LoVo (cell line): ENCODE results near the gene TBC1D14.

Source experiments
- DNase-seq: peaks from one replicate; pipeline ENCODE4 v3.0.0-alpha.2; 2016; ENCODE audit warnings: low spot score

Gene TBC1D14

DNA sequence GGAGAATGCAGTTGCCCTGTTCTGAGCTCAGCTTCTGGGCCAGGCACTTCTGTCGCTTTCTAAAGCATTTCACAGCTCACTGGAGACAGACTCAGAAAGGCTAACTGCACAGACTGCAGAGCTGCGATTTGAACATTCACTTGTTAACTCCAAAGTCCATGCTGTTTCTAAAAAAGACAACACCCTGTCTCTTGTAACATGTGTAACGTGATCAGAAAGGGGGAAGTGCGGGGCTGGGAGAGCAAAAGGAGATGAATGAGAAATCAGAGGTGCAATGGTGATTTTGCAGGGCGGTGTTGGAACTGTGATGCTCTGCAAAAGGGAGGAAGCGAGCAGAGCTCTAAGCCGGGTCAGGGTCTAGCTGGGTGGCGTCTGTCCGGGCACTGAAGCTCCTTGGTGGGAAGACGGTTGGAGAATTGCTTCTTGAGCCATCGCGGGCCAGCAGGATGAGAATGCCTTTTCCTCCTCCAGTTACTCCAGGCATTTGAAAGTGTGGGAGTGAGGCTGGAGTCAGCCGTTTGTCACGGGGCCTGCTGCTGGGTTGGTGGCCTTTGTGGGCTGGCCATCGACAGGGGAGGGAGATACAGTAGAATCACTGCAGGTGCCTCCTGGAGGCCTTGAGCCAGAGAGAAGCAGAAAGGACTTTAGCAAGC is 20.3 kb downstream of the TBC1D14 start:
- DNase-seq = no peak

DNA sequence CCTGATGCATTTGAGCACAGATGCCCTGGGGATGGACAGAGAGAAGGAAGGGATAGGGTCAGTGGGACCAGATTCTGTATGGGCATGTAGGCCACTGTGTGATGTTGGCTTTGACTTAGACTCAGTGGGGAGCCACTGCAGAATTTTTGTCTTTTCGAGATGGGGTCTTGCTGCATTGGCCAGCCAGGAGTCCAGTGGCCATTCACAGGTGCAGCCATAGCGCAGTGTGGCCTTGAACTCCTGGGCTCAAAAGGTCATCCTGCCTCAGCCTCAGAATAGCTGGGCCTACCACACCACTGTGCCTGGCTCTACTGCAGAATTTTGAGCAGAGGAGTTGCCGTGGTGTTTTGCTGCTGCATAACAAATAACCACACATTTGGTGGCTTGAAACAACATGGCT is 22.8 kb downstream of the TBC1D14 start:
- DNase-seq = no peak

DNA sequence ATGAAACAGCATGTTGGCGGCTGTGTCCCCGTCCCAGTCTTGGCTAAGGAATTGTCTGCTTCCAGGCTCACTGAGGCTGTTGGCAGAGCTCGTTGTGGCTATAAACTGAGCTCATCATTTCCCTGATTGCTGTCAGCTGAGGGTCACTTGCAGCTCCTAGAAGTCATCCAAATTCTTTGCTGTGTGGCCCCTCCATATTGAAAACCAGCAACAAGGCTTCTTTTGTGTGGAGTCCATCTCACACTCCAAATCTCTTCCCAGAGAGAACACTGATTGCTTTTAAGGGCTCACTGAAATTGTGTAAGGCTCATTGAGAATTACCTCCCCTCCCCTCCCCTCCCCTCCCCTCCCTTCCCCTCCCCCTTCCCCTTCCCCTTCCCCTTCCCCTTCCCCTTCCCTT is 23.3 kb downstream of the TBC1D14 start:
- DNase-seq = no peak

- DNase-seq = no peak
Observed at GRCh38 chr4:6933691-6934430, 24.2 kb downstream of the TBC1D14 start.

DNA sequence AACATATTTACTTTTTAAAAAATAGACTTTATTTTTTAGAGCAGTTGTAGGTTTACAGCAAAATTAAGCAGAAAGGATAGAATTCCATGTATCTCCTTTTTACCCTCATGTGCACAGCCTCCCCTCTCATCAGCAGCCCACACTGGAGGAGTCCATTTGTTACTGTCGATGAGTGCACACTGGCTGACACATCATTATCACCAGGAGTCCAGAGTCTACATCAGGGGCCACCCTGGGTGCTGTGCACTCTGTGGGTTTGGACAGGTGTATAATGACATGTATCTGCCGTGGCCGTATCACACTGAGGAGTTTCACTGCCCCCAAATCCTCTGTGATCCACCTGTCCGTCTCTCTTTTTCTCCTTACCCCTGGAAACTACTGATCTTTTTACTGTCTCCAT is 26.3 kb downstream of the TBC1D14 start:
- no peak for DNase-seq

DNA sequence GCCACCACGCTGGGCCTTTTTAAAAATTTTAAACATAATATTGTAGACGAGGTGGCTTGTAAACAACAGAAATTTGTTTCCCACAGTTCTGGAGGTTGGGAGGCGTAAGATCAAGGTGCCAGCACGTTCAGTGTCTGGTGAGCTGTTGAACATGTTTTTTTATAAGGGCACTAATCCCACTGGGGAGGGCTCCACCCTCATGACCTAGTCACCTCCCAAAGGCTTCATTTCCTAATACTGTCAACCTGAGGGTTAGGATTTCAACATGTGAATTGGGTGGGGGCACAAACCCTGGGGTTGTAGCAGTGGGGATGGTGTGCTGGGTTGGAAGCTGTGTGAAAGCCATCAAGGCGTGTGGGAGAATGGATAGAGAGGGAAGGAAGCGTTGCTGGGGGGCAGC is 27.6 kb downstream of the TBC1D14 start:
- DNase-seq = no peak

DNA sequence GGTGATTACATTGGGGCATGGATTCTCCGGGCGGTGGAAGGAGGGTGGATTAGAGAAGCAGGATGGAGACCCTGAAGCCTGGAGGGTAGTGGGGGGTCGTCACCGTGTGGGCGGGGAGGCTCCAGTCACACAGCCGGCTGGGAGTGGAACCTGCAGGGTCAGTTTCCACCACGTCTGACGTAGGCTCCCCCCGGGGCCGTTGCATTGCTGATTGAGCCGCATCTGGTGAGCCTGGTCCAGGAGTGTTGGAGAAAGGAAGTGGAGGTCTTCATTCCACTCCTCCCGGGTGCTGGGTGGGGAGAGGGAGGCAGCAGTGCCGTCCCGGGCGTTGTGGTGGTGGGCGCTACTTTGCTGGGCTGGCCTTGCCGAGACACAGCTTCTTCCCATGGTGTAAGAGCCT is 28.1 kb downstream of the TBC1D14 start:
- no peak for DNase-seq

DNA sequence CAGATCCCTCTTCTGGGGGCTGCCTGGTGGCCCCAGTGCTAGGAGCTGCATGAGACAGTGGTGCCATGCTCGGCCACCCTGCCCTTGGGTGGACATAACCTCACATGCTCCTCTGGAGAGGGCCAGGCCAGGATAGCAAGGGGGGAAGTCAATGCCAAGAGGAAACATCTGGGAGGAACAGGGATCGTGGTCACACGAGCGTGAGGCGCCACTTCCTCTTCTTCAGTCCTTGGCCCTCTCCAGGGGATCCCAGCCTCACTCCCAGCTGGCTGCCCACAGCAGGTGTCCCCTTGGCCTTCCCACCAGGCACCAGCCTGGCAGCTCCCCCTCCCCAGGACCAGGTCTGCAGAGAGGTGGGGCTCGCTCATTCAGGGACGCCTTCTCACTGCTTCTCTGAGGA is 28.6 kb downstream of the TBC1D14 start:
- no peak for DNase-seq

DNA sequence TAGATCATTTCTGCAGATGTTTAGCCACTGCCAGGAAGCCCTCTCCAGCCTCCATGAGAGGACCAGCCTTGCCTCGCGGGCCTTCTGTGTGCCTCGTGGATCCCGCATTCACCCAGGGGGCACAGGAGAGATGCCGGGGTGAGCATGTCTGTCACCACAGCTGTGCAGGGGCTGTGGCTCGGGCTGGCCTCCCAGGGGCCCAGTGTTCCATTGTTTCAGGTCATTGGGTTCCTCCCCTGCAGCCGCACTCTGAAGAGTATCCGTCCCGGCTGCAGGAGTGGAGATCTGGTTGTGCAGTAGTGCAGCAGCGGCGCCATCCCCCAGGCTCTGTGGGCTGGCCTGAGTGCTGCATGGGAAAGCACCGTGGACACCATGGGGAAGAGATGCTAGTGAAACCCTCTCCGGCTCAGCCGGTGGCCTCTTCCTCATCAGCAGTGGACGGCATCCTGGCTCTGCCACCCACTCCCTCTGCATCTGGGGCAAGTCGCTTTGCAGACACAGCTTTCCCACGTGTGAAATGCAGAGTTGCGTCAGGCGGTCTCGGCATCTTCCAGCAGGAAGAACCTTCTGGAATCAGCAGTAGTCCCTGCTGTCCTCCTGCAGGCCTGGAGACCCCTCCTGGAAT is 29.1 kb downstream of the TBC1D14 start:
- DNase-seq = no peak

DNA sequence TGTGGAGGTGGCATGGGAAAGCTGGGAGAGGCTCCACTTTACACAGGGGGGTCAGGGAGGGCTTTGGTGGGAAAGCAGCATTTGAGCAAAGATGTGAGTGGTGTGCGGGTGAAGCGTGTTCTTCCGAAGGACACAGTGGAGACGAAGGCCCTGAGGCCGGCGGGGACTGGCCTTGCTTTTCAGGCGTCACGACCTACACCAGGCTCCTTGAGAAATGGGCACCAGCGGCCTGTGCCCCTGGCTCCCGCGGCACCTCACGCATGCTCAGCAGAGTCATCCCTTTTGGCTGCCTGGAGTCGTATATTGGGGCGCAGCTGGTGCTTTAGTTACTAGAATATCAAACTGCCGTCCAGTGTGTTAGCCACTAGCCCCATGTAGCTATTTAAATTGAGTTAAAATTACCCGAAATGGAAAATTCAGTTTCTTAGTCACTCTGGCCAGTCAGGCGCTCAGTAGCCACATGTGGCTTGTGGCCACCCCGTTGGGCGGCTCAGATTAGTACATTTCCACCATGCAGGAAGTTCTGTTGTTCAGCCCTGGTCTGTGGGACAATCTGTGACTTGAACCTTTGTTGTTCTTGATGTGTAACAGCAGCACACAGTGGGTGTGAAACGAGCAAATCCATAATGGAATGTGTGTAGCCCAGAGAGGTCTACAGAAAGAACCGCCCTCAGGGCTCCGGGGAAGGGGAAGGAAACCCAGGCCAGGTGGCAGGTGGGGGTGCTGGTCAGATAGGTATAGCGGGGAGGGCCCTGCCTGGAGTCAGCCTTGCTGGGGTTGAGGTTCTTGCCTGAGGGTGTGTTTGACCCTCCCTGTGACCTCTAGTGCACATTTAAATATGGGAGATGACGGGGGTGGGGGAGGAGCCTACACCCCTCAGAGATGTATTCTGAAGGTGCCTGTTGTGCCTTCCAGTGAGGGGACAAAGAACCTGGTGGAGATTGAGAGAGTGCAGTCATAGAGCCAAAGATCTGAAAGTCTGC is 30.4 kb downstream of the TBC1D14 start:
- no peak for DNase-seq

GRCh38 chr4:6940744-6941137 is 31.1 kb downstream of the TBC1D14 start:
- DNase-seq = no peak

DNA sequence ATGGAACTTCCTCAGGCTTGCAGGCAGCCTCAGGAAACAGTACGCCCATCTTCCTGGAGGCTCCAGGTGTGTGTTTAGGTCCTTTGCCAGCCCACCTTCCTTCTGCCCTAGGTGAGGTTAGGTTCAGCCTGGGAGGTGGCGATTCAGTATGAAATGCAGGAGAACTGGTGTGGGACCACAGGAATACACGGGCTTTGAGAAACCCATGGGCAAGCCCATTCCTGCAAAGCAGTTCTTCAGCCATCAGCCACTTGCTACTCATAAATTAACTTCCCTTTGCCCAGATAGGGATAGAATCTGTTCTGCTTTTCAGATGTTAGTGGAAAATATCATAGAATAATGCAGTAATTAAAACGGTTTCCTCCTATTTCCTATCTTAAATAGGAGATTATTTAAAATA is 32.2 kb downstream of the TBC1D14 start:
- no peak for DNase-seq

DNA sequence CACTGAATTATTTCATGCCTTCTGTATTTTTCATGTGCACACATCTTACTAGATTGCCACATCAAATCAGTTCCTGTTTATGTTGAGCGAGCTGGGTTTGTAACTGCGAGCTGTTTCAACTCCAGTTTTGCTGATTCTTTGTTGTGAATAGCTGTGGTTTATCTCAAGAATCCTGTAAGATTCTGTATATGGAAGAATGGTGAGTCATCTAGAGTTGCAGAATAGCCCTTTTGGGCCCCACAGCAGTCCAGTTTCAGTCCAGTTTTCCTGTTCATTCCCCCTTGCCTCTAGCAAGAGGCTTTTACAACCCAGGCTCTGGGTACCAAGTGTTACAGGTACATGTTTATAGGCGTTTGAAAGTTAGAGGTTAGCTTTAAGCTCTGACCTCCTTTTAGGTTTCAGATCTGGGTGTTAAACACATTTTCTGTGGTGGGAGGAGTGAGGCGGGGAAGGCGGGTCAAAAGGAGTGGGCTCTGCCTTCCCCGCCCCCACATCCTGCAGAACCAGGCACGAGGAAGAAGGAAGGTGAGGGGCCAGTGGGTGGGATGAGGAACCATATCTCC is 32.7 kb downstream of the TBC1D14 start:
- no peak for DNase-seq

GRCh38 chr4:6943012-6943884 is 33.6 kb downstream of the TBC1D14 start:
- DNase-seq = no peak

- no peak for DNase-seq
Observed at GRCh38 chr4:6943885-6944225, 34.2 kb downstream of the TBC1D14 start.

- no peak for DNase-seq
Observed at GRCh38 chr4:6944301-6945051, 34.9 kb downstream of the TBC1D14 start.

GRCh38 chr4:6945052-6945409 is 35.4 kb downstream of the TBC1D14 start:
- no peak for DNase-seq

DNA sequence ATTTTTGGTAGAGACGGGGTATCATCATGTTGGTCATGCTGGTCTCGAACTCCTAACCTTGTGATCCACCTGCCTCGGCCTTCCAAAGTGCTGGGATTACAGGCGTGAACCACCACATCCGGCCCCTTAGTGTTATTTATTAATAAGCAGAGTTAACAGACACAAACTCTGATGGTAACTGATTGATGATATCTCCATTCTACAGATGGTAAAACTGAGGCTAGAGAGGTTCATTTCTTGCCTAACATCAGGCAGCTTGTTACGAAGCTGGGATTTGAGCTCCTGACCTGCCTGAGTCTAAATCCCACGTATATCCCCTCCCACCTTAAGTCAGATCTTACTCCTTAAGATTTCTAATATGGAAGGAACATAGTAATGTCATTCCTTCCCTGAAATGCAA is 36.9 kb downstream of the TBC1D14 start:
- no peak for DNase-seq

GRCh38 chr4:6948134-6948460 is 38.5 kb downstream of the TBC1D14 start:
- DNase-seq = no peak

DNA sequence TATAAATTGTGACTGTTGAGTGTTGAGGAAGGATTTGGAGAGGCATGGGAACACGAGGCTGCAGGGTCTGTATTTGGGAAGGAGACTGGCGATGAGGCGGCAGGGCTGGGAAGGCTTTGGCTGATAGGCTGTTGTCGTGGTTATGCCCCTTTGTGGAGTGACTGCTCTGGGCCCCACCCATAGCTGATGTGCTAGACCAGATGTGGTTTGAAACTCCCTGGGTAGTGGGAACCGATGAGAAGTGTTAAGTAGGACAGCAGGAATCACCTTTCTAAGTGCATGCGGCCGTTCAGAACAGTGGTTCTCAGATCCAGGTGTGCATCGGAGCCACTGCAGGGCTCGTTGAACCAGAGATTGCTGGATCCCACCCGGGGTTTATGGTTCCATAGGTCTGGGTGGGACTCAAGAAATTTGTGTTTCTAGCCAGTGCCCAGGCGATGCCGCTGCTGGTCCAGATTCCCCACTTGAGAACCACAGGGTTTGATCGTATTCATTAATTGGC is 42.3 kb downstream of the TBC1D14 start:
- no peak for DNase-seq
